Stimulated activated CD8-positive, alpha-beta memory T cell treated with anti-CD3 and anti-CD28 coated beads, Interleukin-15, amount 100 ng/mL, for 48 hours (primary cell): Measurements from ENCODE around the gene FTO.
"Not testable (repeated sequence)": the region's sequence is repeated elsewhere in the genome, so short reads cannot be mapped to it uniquely, and the experiment has no call there.

Experiments
- DNase-seq, 2 donors: peaks; one replicate each; pipeline ENCODE4 v3.0.0-alpha.2; 2020; ENCODE audit warnings: low read depth in 2 of 2

Gene FTO

GRCh38 chr16:53703590-53704444, at the start of gene FTO, which contains the start of gene RPGRIP1L:
Gene FTO (plus strand): TSS chr16:53704156.
Gene RPGRIP1L (minus strand): TSS chr16:53703859. CDS start chr16:53700723, 3,136 bp downstream.
- peak; percentile 93 to 96 for DNase-seq

- no peak for DNase-seq
These were observed 49.0 kb upstream of the FTO start for GRCh38 chr16:53654946-53655345.

GRCh38 chr16:53662072-53662471, 41.9 kb upstream of the FTO start:
- DNase-seq = no peak

GRCh38 chr16:53664724-53665345, 39.1 kb upstream of the FTO start:
- peak in 1 of 2 donors; percentile 9 for DNase-seq

GRCh38 chr16:53666786-53667415, 37.1 kb upstream of the FTO start:
- no peak for DNase-seq

GRCh38 chr16:53668869-53669268, 35.1 kb upstream of the FTO start:
- no peak for DNase-seq

GRCh38 chr16:53672461-53672860, 31.5 kb upstream of the FTO start:
- DNase-seq = no peak

- DNase-seq = no peak
These were observed 30.8 kb upstream of the FTO start for GRCh38 chr16:53673189-53673588.

- no peak for DNase-seq
These were observed 25.8 kb upstream of the FTO start for GRCh38 chr16:53678155-53678554.

- DNase-seq = no peak
These were observed 25.1 kb upstream of the FTO start for GRCh38 chr16:53678756-53679343.

- DNase-seq = no peak
These were observed 23.2 kb upstream of the FTO start for GRCh38 chr16:53680756-53681155.

- no peak for DNase-seq
These were observed 22.6 kb upstream of the FTO start for GRCh38 chr16:53681354-53681753.

- DNase-seq = not testable (repeated sequence)
These were observed 18.6 kb upstream of the FTO start for GRCh38 chr16:53685334-53685733.

- no peak for DNase-seq
These were observed 17.2 kb upstream of the FTO start for GRCh38 chr16:53686710-53687109.

- no peak for DNase-seq
These were observed 14.3 kb upstream of the FTO start for GRCh38 chr16:53689636-53690035.

- no peak for DNase-seq
These were observed 13.2 kb upstream of the FTO start for GRCh38 chr16:53690771-53691170.

GRCh38 chr16:53692146-53692545, 11.8 kb upstream of the FTO start:
- DNase-seq = no peak

- DNase-seq = no peak
These were observed 10.6 kb upstream of the FTO start for GRCh38 chr16:53693320-53693719.

- no peak for DNase-seq
These were observed 8.9 kb upstream of the FTO start for GRCh38 chr16:53695070-53695469.

- DNase-seq = not testable (repeated sequence)
These were observed 5.7 kb upstream of the FTO start for GRCh38 chr16:53698271-53698670.

GRCh38 chr16:53704445-53704813, 473 bp downstream of the FTO start:
- DNase-seq = no peak

- no peak for DNase-seq
These were observed 3.7 kb downstream of the FTO start for GRCh38 chr16:53707671-53708070.
